B cell (primary cell): ENCODE measurements around the gene IFT43. TPM values are rescaled to one million over a fixed set of nuclear protein-coding genes. Genes with fewer than 3 reads are reported as not detected.

Experiments used
- ATAC-seq: fragments of 200-7000 bp; cut with Tn5 transposase; one replicate; pipeline ENCODE4 v1.10.0; 2021; ENCODE audit warnings: low read depth, mild to moderate bottlenecking, moderate number of reproducible peaks, moderate library complexity
- CTCF ChIA-PET: fragments of 350-600 bp; sonication (Branson Sonifier 250); formaldehyde crosslinking; loops from one replicate; lab custom pipeline; 2021; ENCODE audit warnings: antibody characterized with exemption, inconsistent platforms; lab: Charles Lee
- POLR2A ChIA-PET: fragments of 350-600 bp; sonication (Branson Sonifier 250); formaldehyde crosslinking; loops from one replicate; lab custom pipeline; 2021; ENCODE audit warnings: antibody characterized with exemption; lab: Charles Lee
- DNase-seq: peaks from one replicate; pipeline ENCODE4 v3.0.0; 2013
- H2AFZ ChIP-seq: 2 replicates; pipeline ENCODE4 v1.6.1; 2012; ENCODE audit warnings: mild to moderate bottlenecking, low read depth, low read length; ENCODE audit not compliant: insufficient read depth, poor library complexity, severe bottlenecking
- H3K27ac ChIP-seq, 2 donors: 1 replicate in 1 of 2; 2 replicates in 1 of 2; pipeline ENCODE4 v1.5.1; 2012 to 2013; ENCODE audit warnings: low read length in 2 of 2, mild to moderate bottlenecking in 2 of 2, moderate library complexity in 1 of 2
- H3K27me3 ChIP-seq, 4 experiments: fragments of 200-600 bp in 1 of 4; sonication (generic) in 1 of 4; replicated peaks in 1 of 4; 1 replicate in 2 of 4; 2 replicates in 2 of 4; pipeline versions ENCODE4 v1.6.1 to v1.7.0; 2013 to 2016; ENCODE audit warnings: low read length in 3 of 4, mild to moderate bottlenecking in 2 of 4, mixed read lengths in 1 of 4, moderate library complexity in 1 of 4; ENCODE audit not compliant: insufficient read depth in 4 of 4, control insufficient read depth in 3 of 4; ENCODE audit errors: control extremely low read depth in 1 of 4
- H3K36me3 ChIP-seq, 2 experiments: replicated peaks in 1 of 2; 1 replicate in 1 of 2; 2 replicates in 1 of 2; pipeline versions ENCODE4 v1.6.1 to v1.7.1; 2013; ENCODE audit warnings: low read length in 1 of 2; ENCODE audit not compliant: insufficient read depth in 2 of 2, control insufficient read depth in 1 of 2; ENCODE audit errors: control extremely low read depth in 1 of 2, extremely low read depth in 1 of 2
- H3K4me1 ChIP-seq, 2 donors: fragments of 200-600 bp in 1 of 2; sonication (generic) in 1 of 2; 1 replicate in 1 of 2; 2 replicates in 1 of 2; pipeline versions ENCODE4 v1.5.1 to v1.6.1; 2013 to 2017; ENCODE audit warnings: low read length in 2 of 2; ENCODE audit not compliant: control insufficient read depth in 2 of 2, insufficient read depth in 2 of 2
- H3K4me2 ChIP-seq: replicated peaks from 2 replicates; pipeline ENCODE3; 2012; ENCODE audit warnings: mild to moderate bottlenecking, low read depth, low read length; ENCODE audit not compliant: poor library complexity, severe bottlenecking
- H3K4me3 ChIP-seq, 5 experiments: fragments of 200-600 bp in 1 of 5; sonication (generic) in 1 of 5; 1 replicate in 3 of 5; 2 replicates in 2 of 5; pipeline versions ENCODE4 v1.5.1 to v1.7.0; 2011 to 2016; ENCODE audit warnings: low read length in 4 of 5, mild to moderate bottlenecking in 4 of 5, low read depth in 2 of 5, control low read depth in 1 of 5, moderate library complexity in 1 of 5; ENCODE audit not compliant: insufficient read depth in 1 of 5; ENCODE audit errors: control extremely low read depth in 1 of 5, extremely low read depth in 1 of 5
- H3K79me2 ChIP-seq: fragments of 200-600 bp; sonication (generic); one replicate; pipeline ENCODE4 v1.6.0; 2016; ENCODE audit warnings: low read length; ENCODE audit not compliant: control insufficient read depth, insufficient read depth
- H3K9ac ChIP-seq: fragments of 200-600 bp; sonication (generic); 2 replicates; pipeline ENCODE4 v1.6.1; 2017; ENCODE audit warnings: mild to moderate bottlenecking, low read length, moderate library complexity
- H3K9me3 ChIP-seq, 3 donors: one replicate each; pipeline versions ENCODE4 v1.6.1 to v1.7.1; 2013; ENCODE audit warnings: low read length in 2 of 3; ENCODE audit not compliant: control insufficient read depth in 2 of 3, insufficient read depth in 1 of 3; ENCODE audit errors: control extremely low read depth in 1 of 3
- H4K20me1 ChIP-seq: 2 replicates; pipeline ENCODE4 v1.6.0; 2012; ENCODE audit warnings: mild to moderate bottlenecking, low read length; ENCODE audit not compliant: insufficient read depth, control insufficient read depth, poor library complexity, severe bottlenecking
- H3K27ac Mint-ChIP-seq: one replicate; pipeline ENCODE4 v1.8.0; 2021; ENCODE audit warnings: mixed read lengths
- H3K27me3 Mint-ChIP-seq: one replicate; pipeline ENCODE4 v1.8.0; 2021; ENCODE audit warnings: mixed read lengths
- H3K4me1 Mint-ChIP-seq: one replicate; pipeline ENCODE4 v1.8.0; 2021; ENCODE audit warnings: mixed read lengths
- H3K4me3 Mint-ChIP-seq: one replicate; pipeline ENCODE4 v1.8.0; 2021; ENCODE audit warnings: mixed read lengths
- H3K9me3 Mint-ChIP-seq: one replicate; pipeline ENCODE4 v1.8.0; 2022; ENCODE audit warnings: mixed read lengths; ENCODE audit not compliant: insufficient read depth
- EZH2 ChIP-seq: IDR thresholded peaks from 2 replicates; pipeline ENCODE4 v1.6.1; 2012; ENCODE audit warnings: borderline replicate concordance, low read depth, mild to moderate bottlenecking, moderate library complexity, low read length; ENCODE audit not compliant: insufficient read depth, poor library complexity, severe bottlenecking
- WGBS: methylation state at CpG from one replicate; pipeline ENCODE4 v1.1.5; 2013; ENCODE audit warnings: missing lambda C conversion rate; ENCODE audit not compliant: insufficient coverage; 5-methylcytosine and 5-hydroxymethylcytosine counted together
- intact Hi-C: fragments of 100-400 bp; cut with micrococcal nuclease; formaldehyde crosslinking; loops from one replicate; pipeline ENCODE4 v1.10.0; 2022
- polyA plus RNA-seq: library from polyadenylated mRNA; depleted of rRNA; stranded (reverse); fragments of >200 nt; gene quantifications from 2 replicates; pipeline ENCODE4 v1.2.3, GENCODE V29; 2012
- total RNA-seq, 2 donors: library from RNA; stranded (reverse); fragments of 120-200 nt in 1 of 2; gene quantifications; 1 replicate in 1 of 2; 2 replicates in 1 of 2; pipeline versions ENCODE4 v1.2.3 to v1.2.4, GENCODE V29; 2013 to 2022
- TF ChIP-seq, protein P1 (sequence below): fragments of 200-600 bp; IDR thresholded peaks from one replicate; pipeline ENCODE4 v1.8.0; 2022; ENCODE audit warnings: antibody characterized with exemption, mild to moderate bottlenecking

The IFT43 gene
- total and polyA plus RNA-seq, 2 donors (not counting 1 experiment from before 2014, with no cell fraction given), result 14.7 to 21.5 TPM

DNA sequence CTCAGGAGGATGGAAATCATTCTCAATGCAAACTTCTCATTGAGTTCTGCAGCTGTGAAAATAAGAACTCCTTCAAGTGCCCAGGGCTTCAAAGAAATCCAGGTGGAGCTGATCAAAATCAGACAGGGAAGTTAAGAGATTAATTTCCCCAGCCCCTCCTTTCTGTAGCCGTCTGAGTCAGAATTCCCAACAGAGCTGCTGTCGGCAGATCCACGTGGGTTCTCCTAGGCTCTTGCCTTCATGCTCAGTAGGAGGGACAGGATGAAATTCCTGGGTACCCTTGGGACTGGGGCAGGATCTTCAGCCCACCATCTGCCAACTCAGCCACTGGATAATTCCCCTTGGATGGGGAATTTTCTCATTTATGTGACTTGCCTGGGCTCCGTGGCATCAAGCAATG lies 17.1 kb upstream of the IFT43 start:
- peaks cover 0 to 8% of the 10 kb centered on the region in 2 experiments for H3K36me3 ChIP-seq
- WGBS, result 100% methylated on average over 4 of the region's 4 CpGs
- peaks cover 4 to 7% of the 10 kb centered on the region in 2 donors for H3K4me1 ChIP-seq
- no peaks in the 10 kb centered on the region for H4K20me1 ChIP-seq
- Mint-ChIP-seq H3K4me3 (no peak overlapping the region), H3K4me1 (peaks cover 8% of the 10 kb centered on the region), H3K9me3 (no peaks in the 10 kb centered on the region), H3K27me3 (no peaks in the 10 kb centered on the region), H3K27ac (no peak overlapping the region)
- no peak overlapping the region for H3K9ac ChIP-seq
- CTCF ChIA-PET, result interaction anchor here (1.8 kb wide), 1 partner anchor 11 kb away, joined by 8 read pairs; no protein-coding TSS in a partner anchor
- POLR2A ChIA-PET, result interaction anchor here (0.6 kb wide), 1 partner anchor 117 kb away, joined by 3 read pairs; no protein-coding TSS in a partner anchor
- no peak overlapping the region for H3K27ac ChIP-seq
- H2AFZ ChIP-seq, result no peak overlapping the region
- no peak overlapping the region for H3K4me2 ChIP-seq
- TF ChIP-seq, protein P1, sequence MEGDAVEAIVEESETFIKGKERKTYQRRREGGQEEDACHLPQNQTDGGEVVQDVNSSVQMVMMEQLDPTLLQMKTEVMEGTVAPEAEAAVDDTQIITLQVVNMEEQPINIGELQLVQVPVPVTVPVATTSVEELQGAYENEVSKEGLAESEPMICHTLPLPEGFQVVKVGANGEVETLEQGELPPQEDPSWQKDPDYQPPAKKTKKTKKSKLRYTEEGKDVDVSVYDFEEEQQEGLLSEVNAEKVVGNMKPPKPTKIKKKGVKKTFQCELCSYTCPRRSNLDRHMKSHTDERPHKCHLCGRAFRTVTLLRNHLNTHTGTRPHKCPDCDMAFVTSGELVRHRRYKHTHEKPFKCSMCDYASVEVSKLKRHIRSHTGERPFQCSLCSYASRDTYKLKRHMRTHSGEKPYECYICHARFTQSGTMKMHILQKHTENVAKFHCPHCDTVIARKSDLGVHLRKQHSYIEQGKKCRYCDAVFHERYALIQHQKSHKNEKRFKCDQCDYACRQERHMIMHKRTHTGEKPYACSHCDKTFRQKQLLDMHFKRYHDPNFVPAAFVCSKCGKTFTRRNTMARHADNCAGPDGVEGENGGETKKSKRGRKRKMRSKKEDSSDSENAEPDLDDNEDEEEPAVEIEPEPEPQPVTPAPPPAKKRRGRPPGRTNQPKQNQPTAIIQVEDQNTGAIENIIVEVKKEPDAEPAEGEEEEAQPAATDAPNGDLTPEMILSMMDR, result no peak
- H3K4me3 ChIP-seq, result no peak overlapping the region
- H3K9me3 ChIP-seq, result no peaks in the 10 kb centered on the region
- no peaks in the 10 kb centered on the region for H3K79me2 ChIP-seq
- DNase-seq, result no peak
- intact Hi-C loops, result no loop called here
- no peaks in the 10 kb centered on the region for H3K27me3 ChIP-seq
- no peak for ATAC-seq

- H3K4me1 Mint-ChIP-seq, result peaks cover 9% of the 10 kb centered on the region
- H3K27me3 ChIP-seq, result no peaks in the 10 kb centered on the region
- peaks cover 0 to 8% of the 10 kb centered on the region in 2 experiments for H3K36me3 ChIP-seq
- TF ChIP-seq, protein P1, result no peak
- TF ChIP-seq EZH2, result no peak
- DNase-seq (no peak), ATAC-seq (no peak)
- no peak overlapping the region for H3K4me2 ChIP-seq
- no CpG with 5 or more reads among the region's 4 CpGs for WGBS
- H4K20me1 ChIP-seq, result no peaks in the 10 kb centered on the region
- H3K4me3 ChIP-seq, result no peak overlapping the region
- H3K4me3 Mint-ChIP-seq, result no peak overlapping the region
- H2AFZ ChIP-seq, result no peak overlapping the region
- CTCF ChIA-PET, result interaction anchor here (0.8 to 2.2 kb wide), 2 partner anchors 9 to 10 kb away, joined by 4 to 11 read pairs; no protein-coding TSS in a partner anchor
- POLR2A ChIA-PET, result no interaction called here
- intact Hi-C loops, result no loop called here
- no peaks in the 10 kb centered on the region for H3K9me3 ChIP-seq
- no peaks in the 10 kb centered on the region for H3K79me2 ChIP-seq
- no peak overlapping the region for H3K9ac ChIP-seq
- no peak overlapping the region for H3K27ac ChIP-seq
- H3K9me3 Mint-ChIP-seq, result no peaks in the 10 kb centered on the region
- H3K4me1 ChIP-seq, result peaks cover 4 to 7% of the 10 kb centered on the region in 2 donors
- no peaks in the 10 kb centered on the region for H3K27me3 Mint-ChIP-seq
- no peak overlapping the region for H3K27ac Mint-ChIP-seq
These were observed 16.4 kb upstream of the IFT43 start for GRCh38 chr14:75969126-75969525.
